Hypothalamus (tissue), 51 donors: ENCODE results near the gene KIF25.
A peak's percentile ranks its signal among the peaks of the same experiment; 100 is the strongest.

Experiments used
- DNase-seq, 51 donors: peaks; one replicate each; lab custom pipeline; 2025; lab: John Stamatoyannopoulos, UW

The KIF25 gene

GRCh38 chr6:168015482-168016175 lies 18.2 kb downstream of the KIF25 start:
- no peak for DNase-seq

GRCh38 chr6:168016176-168016620 lies 18.7 kb downstream of the KIF25 start:
- no peak for DNase-seq

- peak in 2 of 51 donors; percentile 22 to 69 for DNase-seq
Measured at GRCh38 chr6:168016721-168017525, 19.5 kb downstream of the KIF25 start.

GRCh38 chr6:168017629-168018028 lies 20.2 kb downstream of the KIF25 start:
- DNase-seq: peak in 1 of 51 donors; percentile 52

- DNase-seq: no peak
Measured at GRCh38 chr6:168018664-168019063, 21.2 kb downstream of the KIF25 start.

- no peak for DNase-seq
Measured at GRCh38 chr6:168020242-168020641, 22.8 kb downstream of the KIF25 start.

GRCh38 chr6:168021581-168021980 lies 24.1 kb downstream of the KIF25 start:
- no peak for DNase-seq

- no peak for DNase-seq
Measured at GRCh38 chr6:168022488-168023321, 25.2 kb downstream of the KIF25 start.

- no peak for DNase-seq
Measured at GRCh38 chr6:168024951-168025510, 27.6 kb downstream of the KIF25 start.

- no peak for DNase-seq
Measured at GRCh38 chr6:168025831-168026710, 28.6 kb downstream of the KIF25 start.

- DNase-seq: no peak
Measured at GRCh38 chr6:168026925-168027324, 29.5 kb downstream of the KIF25 start.

GRCh38 chr6:168027521-168027920 lies 30.1 kb downstream of the KIF25 start:
- DNase-seq: no peak

GRCh38 chr6:168028181-168028580 lies 30.7 kb downstream of the KIF25 start:
- DNase-seq: no peak

- DNase-seq: no peak
Measured at GRCh38 chr6:168029459-168030217, 32.2 kb downstream of the KIF25 start.

GRCh38 chr6:168030218-168030746 lies 32.8 kb downstream of the KIF25 start:
- DNase-seq: peak in 1 of 51 donors; percentile 23

- DNase-seq: no peak
Measured at GRCh38 chr6:168030908-168031307, 33.4 kb downstream of the KIF25 start.

GRCh38 chr6:168031411-168031971 lies 34.0 kb downstream of the KIF25 start:
- no peak for DNase-seq

- DNase-seq: no peak
Measured at GRCh38 chr6:168032005-168032760, 34.7 kb downstream of the KIF25 start.
